Muscle layer of colon (tissue), 2 donors: ENCODE measurements around the gene SEPHS1.
"Not testable (repeated sequence)": the region's sequence is repeated elsewhere in the genome, so short reads cannot be mapped to it uniquely, and the experiment has no call there.

Source experiments
- H3K27ac ChIP-seq: one replicate; pipeline ENCODE4 v1.7.0; 2013; ENCODE audit warnings: low read depth, mild to moderate bottlenecking, low read length, moderate library complexity
- H3K27me3 ChIP-seq, 2 donors: one replicate each; pipeline ENCODE4 v1.7.0; 2013; ENCODE audit warnings: low read length in 2 of 2, mild to moderate bottlenecking in 2 of 2; ENCODE audit not compliant: insufficient read depth in 2 of 2, control insufficient read depth in 1 of 2
- H3K36me3 ChIP-seq: one replicate; pipeline ENCODE4 v1.7.0; 2013; ENCODE audit warnings: mild to moderate bottlenecking, low read length; ENCODE audit not compliant: insufficient read depth
- H3K4me1 ChIP-seq: one replicate; pipeline ENCODE4 v1.7.0; 2013; ENCODE audit warnings: mild to moderate bottlenecking, low read length; ENCODE audit not compliant: insufficient read depth
- H3K4me3 ChIP-seq, 2 donors: one replicate each; pipeline ENCODE4 v1.7.0; 2013; ENCODE audit warnings: low read length in 2 of 2, low read depth in 1 of 2, mild to moderate bottlenecking in 1 of 2, moderate library complexity in 1 of 2
- H3K9ac ChIP-seq: one replicate; pipeline ENCODE4 v1.7.0; 2013; ENCODE audit warnings: low read length
- H3K9me3 ChIP-seq: one replicate; pipeline ENCODE4 v1.7.0; 2013; ENCODE audit warnings: mild to moderate bottlenecking, low read length
- donor health status: abdominal sarcoma.
- donor health status: Adenocarcinoma of cecum.

SEPHS1 gene

GRCh38 chr10:13302821-13303555 is 45.1 kb downstream of the SEPHS1 start:
- Histone ChIP-seq H3K9me3 (no peaks in the 10 kb centered on the region), H3K36me3 (no peaks in the 10 kb centered on the region), H3K27me3 (no peaks in the 10 kb centered on the region), H3K9ac (no peak overlapping the region), H3K4me3 (peak overlapping the region in 1 of 2 donors; percentile 82), H3K4me1 (no peaks in the 10 kb centered on the region), H3K27ac (no peak overlapping the region)

DNA sequence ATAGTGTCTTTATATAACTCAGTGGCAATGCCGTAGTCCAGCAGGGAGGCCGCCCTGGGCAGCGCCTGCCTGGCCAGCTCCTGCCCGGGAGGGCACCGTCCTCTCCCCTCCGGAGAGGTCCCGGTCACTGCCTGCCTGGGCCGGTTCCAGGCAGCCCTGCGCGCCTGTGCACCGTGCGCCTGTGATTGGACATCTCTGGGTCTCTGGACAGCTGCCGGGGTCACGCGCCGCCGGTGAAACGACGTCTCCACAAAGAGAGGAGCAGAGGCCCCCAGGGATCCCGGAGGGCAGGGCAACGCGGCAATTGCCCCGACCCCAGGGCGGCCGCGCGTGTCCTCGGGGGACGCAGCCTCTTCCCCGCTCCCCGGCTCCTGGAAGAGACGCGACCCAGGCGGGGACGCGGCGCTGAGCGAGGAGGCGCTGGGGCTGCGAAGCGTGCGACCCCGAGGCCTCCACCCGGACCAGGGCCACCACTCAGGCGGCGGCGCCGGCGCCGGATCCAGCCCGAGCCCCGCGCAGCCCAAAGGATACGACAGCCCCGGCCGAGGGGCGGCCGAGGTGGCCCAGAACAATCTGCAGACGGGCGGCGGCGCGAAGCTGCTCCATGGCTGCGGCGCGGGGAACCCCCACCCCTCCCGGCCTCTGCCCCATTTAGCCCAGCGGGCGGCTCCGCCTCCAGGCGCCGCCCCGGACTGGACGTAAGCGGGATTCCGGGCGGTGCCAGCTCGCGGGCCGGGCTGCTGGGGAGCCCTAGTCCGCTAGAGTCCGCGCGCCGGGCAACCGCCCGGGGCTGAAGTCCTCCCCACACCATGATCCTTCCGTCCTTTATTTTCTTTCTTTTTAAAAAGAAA is 48.4 kb downstream of the SEPHS1 start, which contains the start of gene PHYH:
Gene PHYH, minus strand, starts transcription at position 628 of the 851 bp plus-strand sequence. Its CDS starts 22 bp downstream, at position 606.
- H3K27ac ChIP-seq: peak within 1 kb of the TSS; percentile 77
- peak within 1 kb of the TSS; percentile 80 for H3K9ac ChIP-seq
- no peaks in the 10 kb centered on the region for H3K4me1 ChIP-seq
- H3K4me3 ChIP-seq: peak within 1 kb of the TSS; percentile 63 to 84
- H3K9me3 ChIP-seq: no peaks in the 10 kb centered on the region
- H3K36me3 ChIP-seq: peaks cover 9% of the 10 kb centered on the region
- H3K27me3 ChIP-seq: no peaks in the 10 kb centered on the region

- Histone ChIP-seq H3K4me1 (no peaks in the 10 kb centered on the region), H3K9ac (peak overlapping the region; percentile 80), H3K27ac (peak overlapping the region; percentile 77), H3K27me3 (no peaks in the 10 kb centered on the region), H3K9me3 (no peaks in the 10 kb centered on the region), H3K36me3 (peaks cover 15% of the 10 kb centered on the region), H3K4me3 (peak overlapping the region; percentile 63 to 84)
Observed at GRCh38 chr10:13298748-13299436, 49.2 kb downstream of the SEPHS1 start.

- no peaks in the 10 kb centered on the region for H3K9me3 ChIP-seq
- H3K27ac ChIP-seq: no peak overlapping the region
Observed at GRCh38 chr10:13296476-13296875, 51.6 kb downstream of the SEPHS1 start.

GRCh38 chr10:13294784-13295183 is 53.3 kb downstream of the SEPHS1 start:
- Histone ChIP-seq H3K4me1 (no peaks in the 10 kb centered on the region), H3K27ac (no peak overlapping the region), H3K36me3 (peaks cover 32% of the 10 kb centered on the region), H3K4me3 (no peak overlapping the region), H3K27me3 (no peaks in the 10 kb centered on the region), H3K9me3 (no peaks in the 10 kb centered on the region), H3K9ac (no peak overlapping the region)

More at GRCh38 chr10:13296476-13296875, 51.6 kb downstream of the SEPHS1 start:
- no peak overlapping the region for H3K9ac ChIP-seq
- no peaks in the 10 kb centered on the region for H3K4me1 ChIP-seq
- H3K27me3 ChIP-seq: no peaks in the 10 kb centered on the region
- H3K4me3 ChIP-seq: no peak overlapping the region
- H3K36me3 ChIP-seq: peaks cover 30% of the 10 kb centered on the region

DNA sequence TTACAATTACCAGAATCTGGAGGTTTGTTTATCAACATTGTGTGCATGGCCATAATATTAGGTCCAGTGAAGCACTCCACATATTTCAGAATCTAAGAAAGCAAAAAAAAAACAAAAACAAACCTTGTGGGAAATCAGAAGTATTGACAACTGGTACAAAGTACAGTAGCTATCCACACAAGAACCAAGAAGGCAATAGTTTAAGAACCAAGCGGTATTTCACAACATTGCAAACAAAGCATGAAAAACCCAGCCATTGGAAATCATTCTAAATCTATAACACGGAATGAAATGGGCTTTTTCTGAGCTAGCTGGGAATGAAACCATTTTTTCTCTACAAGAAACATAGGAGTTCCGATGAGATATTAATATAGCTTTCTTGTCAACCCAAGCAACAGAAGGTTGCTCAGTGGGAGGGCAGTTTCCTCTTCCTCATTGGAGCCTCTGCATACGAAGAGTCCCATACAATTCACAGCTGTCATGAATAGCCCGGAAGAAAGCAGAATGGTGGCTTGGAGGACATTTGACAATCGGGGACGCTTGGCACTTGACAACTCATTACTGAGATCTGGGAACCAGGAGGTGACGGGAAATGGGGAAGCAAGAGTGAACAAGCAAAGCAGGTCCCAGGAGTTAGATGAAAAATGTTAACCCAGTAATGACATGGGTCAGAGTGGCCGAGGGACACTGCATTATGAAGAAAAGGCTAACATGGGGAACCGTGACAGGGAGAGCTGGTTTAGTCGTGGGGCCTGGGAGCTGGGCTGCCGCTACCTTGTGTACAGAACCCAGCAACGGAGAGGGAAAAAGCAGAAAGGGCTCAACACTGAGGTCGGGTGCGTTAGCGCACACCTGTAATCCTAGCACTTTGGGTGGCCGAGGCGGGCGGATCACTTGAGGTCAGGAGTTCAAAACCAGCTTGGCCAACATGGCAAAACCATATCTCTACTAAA is 56.0 kb downstream of the SEPHS1 start:
- Histone ChIP-seq H3K27me3 (no peaks in the 10 kb centered on the region), H3K4me1 (no peaks in the 10 kb centered on the region), H3K36me3 (peaks cover 43% of the 10 kb centered on the region), H3K9ac (no peak overlapping the region), H3K27ac (no peak overlapping the region), H3K9me3 (no peaks in the 10 kb centered on the region), H3K4me3 (no peak overlapping the region)

- H3K9me3 ChIP-seq: no peaks in the 10 kb centered on the region
- H3K4me1 ChIP-seq: no peaks in the 10 kb centered on the region
- no peak overlapping the region for H3K9ac ChIP-seq
- no peak overlapping the region for H3K4me3 ChIP-seq
- H3K27me3 ChIP-seq: no peaks in the 10 kb centered on the region
- H3K27ac ChIP-seq: no peak overlapping the region
- peaks cover 43% of the 10 kb centered on the region for H3K36me3 ChIP-seq
Observed at GRCh38 chr10:13291061-13291460, 57.0 kb downstream of the SEPHS1 start.

- Histone ChIP-seq H3K36me3 (peaks cover 22% of the 10 kb centered on the region), H3K9me3 (no peaks in the 10 kb centered on the region), H3K27me3 (no peaks in the 10 kb centered on the region), H3K4me1 (no peaks in the 10 kb centered on the region), H3K9ac (no peak overlapping the region), H3K4me3 (no peak overlapping the region), H3K27ac (no peak overlapping the region)
Observed at GRCh38 chr10:13284050-13284449, 64.0 kb downstream of the SEPHS1 start.

DNA sequence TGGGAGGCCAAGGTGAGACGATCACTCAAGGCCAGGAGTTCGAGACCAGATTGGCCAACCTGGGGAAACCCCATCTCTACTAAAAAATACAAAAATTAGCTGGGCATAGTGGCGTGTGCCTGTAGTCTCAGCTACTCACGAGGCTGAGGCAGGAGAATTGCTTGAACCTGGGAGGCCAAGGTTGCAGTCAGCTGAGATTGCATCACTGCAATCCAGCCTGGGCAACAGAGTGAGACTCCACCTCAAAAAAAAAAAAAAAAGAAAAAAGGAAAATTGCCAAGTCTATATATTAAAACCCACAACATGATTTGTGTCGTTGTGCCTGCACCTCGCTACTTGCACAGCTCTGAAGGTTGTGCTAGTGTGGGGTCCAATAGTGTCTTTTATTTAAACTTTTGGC is 65.7 kb downstream of the SEPHS1 start:
- H3K9me3 ChIP-seq, H3K27ac ChIP-seq, H3K4me3 ChIP-seq, H3K4me1 ChIP-seq, H3K27me3 ChIP-seq, H3K9ac ChIP-seq: not testable (repeated sequence)
- H3K36me3 ChIP-seq: peaks cover 12% of the 10 kb centered on the region

DNA sequence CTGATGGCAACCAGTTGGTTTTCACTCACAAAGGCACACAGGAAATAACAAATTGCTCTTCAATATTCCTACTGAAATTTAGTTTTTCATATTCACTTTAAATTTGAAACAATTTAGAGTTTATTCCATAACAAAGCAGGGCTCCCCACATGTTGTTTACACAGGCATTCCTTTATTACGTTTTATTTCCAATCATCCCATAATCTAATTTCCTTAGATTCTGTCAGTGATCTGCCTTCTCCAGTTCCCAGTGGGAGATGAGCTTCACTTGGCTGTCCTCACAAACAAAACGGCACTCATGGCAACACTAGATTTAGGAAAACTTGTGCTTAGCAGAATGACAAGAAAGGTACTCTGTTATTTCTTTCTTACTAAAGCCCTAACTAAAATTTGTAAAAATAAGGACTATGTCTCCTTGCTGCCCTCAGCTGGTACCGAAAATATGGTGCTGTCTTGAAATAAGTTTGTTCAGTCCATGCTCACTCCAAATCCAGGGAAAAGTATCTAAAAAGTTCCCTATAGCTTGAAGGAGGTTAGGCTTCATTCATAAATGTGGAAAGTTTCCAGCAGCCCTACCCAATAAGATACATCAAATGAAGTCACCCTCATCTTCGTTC is 71.2 kb downstream of the SEPHS1 start:
- H3K36me3 ChIP-seq: peaks cover 11% of the 10 kb centered on the region
- H3K9me3 ChIP-seq: no peaks in the 10 kb centered on the region
- no peak overlapping the region for H3K4me3 ChIP-seq
- no peak overlapping the region for H3K9ac ChIP-seq
- H3K27ac ChIP-seq: no peak overlapping the region
- H3K4me1 ChIP-seq: peaks cover 10% of the 10 kb centered on the region
- H3K27me3 ChIP-seq: no peaks in the 10 kb centered on the region
